22Rv1 (cell line): ENCODE measurements around the gene CDCP1.

ENCODE experiments used
- H3K27ac ChIP-seq: fragments of 450-650 bp; 2 replicates; pipeline ENCODE4 v1.5.1; 2017
- CTCF ChIP-seq: fragments of 450-650 bp; IDR thresholded peaks from 2 replicates; pipeline ENCODE4 v1.5.1; 2017; ENCODE audit warnings: mild to moderate bottlenecking
- ZFX ChIP-seq: fragments of 450-650 bp; IDR thresholded peaks from 2 replicates; pipeline ENCODE4 v1.6.1; 2017; ENCODE audit warnings: antibody characterized with exemption, borderline replicate concordance

CDCP1 gene

GRCh38 chr3:45170096-45170495 lies 23.9 kb upstream of the CDCP1 start:
- TF ChIP-seq ZFX (no peak), CTCF (no peak)
- H3K27ac ChIP-seq = no peak overlapping the region

DNA sequence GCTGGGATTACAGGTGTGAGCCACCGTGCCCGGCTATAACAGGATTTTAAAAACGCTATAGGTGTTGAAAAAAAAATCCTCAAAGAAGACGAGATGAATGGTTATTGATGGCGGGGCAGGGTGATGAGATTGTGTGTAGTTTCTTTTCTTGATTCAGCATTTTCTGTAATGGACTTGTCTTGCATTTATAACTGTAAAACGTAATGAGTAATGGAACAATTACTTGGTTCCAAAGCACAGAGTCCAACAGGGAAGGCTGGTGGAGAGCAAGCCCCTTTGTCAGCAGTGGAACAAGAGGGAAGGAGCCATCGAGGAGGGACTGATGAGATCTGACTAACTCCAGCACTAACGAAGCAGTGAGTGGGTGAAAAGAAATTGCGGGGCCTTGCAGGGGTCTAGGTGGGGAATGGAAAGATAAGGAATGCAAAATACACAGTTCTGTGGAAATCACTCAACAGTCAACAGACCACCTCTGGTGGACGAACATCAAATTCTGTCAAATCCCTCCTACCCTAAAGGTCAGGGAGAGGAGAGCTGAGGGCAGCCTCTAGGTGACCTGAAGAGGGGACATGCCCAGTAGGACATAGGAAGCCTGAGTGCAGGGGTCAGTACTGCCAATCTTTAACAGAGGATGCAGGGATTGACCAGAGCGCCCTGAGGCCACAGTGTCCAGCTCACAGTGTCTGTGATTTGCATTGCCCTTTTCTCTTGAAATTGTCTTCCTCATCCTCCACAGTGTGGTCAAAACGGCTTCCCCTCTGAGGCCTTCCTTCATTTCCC lies 23.1 kb upstream of the CDCP1 start:
- TF ChIP-seq ZFX (no peak), CTCF (no peak)
- H3K27ac ChIP-seq = no peak overlapping the region

DNA sequence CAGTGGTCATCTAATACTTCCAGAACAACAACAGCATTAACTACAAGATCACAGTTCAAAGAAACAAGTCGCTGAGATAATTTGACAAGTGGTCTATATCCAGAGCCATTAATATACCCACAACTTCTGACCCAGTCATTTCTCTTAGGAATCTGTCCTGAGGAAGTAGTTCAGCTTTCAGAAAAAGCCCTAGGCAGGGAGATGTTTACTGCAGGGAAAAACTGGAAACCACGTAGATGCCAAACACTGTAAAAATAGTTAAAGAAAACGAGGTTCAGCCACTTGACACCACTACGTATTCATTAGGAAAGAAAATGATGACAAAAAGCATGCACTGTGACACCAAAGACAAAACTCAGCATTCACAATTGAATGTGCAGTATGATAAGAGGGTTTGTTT lies 22.3 kb upstream of the CDCP1 start:
- TF ChIP-seq CTCF = no peak
- no peak for TF ChIP-seq ZFX
- no peak overlapping the region for H3K27ac ChIP-seq

DNA sequence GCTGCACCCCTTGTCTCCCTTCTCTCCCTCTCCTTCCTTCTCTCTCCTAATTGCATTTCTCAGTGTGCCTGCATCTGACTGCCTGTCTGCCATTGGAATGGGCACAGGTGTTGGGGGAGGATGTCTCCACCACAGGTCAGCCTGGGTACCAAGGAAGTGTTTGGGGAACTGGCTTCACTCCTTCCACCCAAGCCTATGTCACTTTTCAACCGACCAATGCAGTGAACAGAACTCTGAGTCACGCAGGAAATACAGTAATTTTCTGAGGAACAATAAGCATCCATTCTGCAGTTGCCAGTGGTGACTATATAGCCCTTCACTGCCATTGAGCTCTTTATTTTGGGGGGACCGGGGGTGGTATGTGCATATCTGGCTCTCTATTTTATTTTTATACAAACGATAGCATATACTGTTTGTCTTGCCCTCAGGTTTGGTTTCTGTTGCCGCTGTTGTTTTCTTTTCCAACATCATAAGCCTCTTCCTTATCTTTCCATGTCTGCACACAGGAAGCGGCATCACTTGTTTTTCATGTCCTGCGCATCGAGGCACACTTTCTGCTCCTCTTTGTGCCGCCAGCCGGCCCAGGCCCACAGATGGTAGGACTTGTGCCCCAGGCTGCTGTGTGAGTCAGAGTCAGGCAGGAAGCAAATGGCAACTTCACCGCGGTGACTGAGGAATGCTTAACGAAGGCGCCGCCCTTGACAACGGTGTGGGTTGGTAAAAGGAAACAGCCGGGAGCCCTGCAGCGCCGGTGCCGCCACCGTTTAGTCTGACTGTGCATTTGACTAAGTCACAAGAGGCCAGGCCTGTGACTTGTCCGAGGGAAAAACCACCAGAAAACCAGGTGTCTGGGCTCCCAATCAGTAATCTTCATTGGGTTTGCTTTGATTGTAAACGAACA lies 21.1 kb upstream of the CDCP1 start:
- H3K27ac ChIP-seq = peak overlapping the region; percentile 40
- no peak for TF ChIP-seq ZFX
- 0 out of 2 replicates have a peak, but pooled peaks have one; percentile 7 for TF ChIP-seq CTCF

DNA sequence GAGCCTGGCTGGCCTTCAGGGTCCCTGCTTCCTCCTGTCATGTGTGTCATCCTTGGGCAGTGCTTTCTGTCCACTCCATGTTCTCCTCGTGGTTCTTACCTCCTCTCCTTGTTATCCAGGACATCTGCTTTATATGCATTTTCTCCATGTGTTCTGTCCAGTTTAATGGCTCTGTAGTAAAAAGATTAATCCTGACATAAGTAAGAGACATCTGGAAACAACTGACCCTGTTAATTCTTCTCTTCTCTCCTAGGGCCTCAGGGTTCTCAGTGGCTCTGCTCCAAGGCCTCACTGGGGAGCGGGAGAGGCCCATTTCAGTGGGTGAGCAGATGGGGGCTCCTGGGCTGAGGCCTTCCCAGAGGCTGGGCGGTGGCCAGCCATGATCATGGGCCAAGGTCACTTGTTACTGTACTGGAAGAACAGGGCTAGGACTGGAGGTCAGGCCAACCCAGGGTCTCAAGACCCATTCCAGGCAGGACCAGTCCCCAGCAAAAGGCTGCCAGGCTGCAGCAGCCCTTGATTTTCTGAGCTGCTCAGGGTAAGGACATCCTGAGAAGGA lies 20.2 kb upstream of the CDCP1 start:
- TF ChIP-seq ZFX (no peak), CTCF (no peak)
- no peak overlapping the region for H3K27ac ChIP-seq

- TF ChIP-seq ZFX (no peak), CTCF (no peak)
- no peak overlapping the region for H3K27ac ChIP-seq
Observed at GRCh38 chr3:45165497-45166283, 19.5 kb upstream of the CDCP1 start.
